BLaER1 (cell line): ENCODE data around the gene CCR1.

Experiments
- H3K27ac ChIP-seq: shearing (Covaris generic); formaldehyde crosslinking; 2 replicates; pipeline ENCODE4 v1.8.1; 2022
- H3K27me3 ChIP-seq: shearing (Covaris generic); formaldehyde crosslinking; 2 replicates; pipeline ENCODE4 v1.8.1; 2022
- H3K36me3 ChIP-seq: shearing (Covaris generic); formaldehyde crosslinking; 2 replicates; pipeline ENCODE4 v1.8.1; 2022
- H3K4me1 ChIP-seq: shearing (Covaris generic); formaldehyde crosslinking; 2 replicates; pipeline ENCODE4 v1.8.1; 2022
- H3K4me2 ChIP-seq: shearing (Covaris generic); formaldehyde crosslinking; 2 replicates; pipeline ENCODE4 v1.8.1; 2022
- H3K4me3 ChIP-seq: shearing (Covaris generic); formaldehyde crosslinking; 2 replicates; pipeline ENCODE4 v1.8.1; 2022
- H3K9ac ChIP-seq: shearing (Covaris generic); formaldehyde crosslinking; 2 replicates; pipeline ENCODE4 v1.8.1; 2022
- H3K9me3 ChIP-seq: shearing (Covaris generic); formaldehyde crosslinking; 2 replicates; pipeline ENCODE4 v1.8.1; 2022
- H4K20me1 ChIP-seq: shearing (Covaris generic); formaldehyde crosslinking; 2 replicates; pipeline ENCODE4 v1.8.1; 2022
- Cebpa-rat ChIP-seq: shearing (Covaris generic); IDR thresholded peaks from 2 replicates; pipeline ENCODE4 v1.8.1; 2022

CCR1 gene

GRCh38 chr3:46200211-46200610, 7.9 kb downstream of the CCR1 start:
- H3K4me2 ChIP-seq: no peak overlapping the region
- no peaks in the 10 kb centered on the region for H3K27me3 ChIP-seq
- peaks cover under 1% of the 10 kb centered on the region; the same call in 1 of the 2 replicates for H3K9me3 ChIP-seq
- no peaks in the 10 kb centered on the region for H3K36me3 ChIP-seq
- H3K4me1 ChIP-seq: no peaks in the 10 kb centered on the region
- no peak for TF ChIP-seq Cebpa-rat
- no peak overlapping the region for H3K9ac ChIP-seq
- no peak overlapping the region for H3K4me3 ChIP-seq
- no peak overlapping the region for H3K27ac ChIP-seq
- H4K20me1 ChIP-seq: no peaks in the 10 kb centered on the region

- H3K27ac ChIP-seq: no peak overlapping the region
- H3K4me1 ChIP-seq: no peaks in the 10 kb centered on the region
- H3K9ac ChIP-seq: no peak overlapping the region
- no peaks in the 10 kb centered on the region for H3K27me3 ChIP-seq
- no peak overlapping the region for H3K4me2 ChIP-seq
- no peaks in the 10 kb centered on the region for H4K20me1 ChIP-seq
- no peaks in the 10 kb centered on the region for H3K36me3 ChIP-seq
- H3K4me3 ChIP-seq: no peak overlapping the region
- H3K9me3 ChIP-seq: peaks cover 27% of the 10 kb centered on the region
- no peak for TF ChIP-seq Cebpa-rat
Observed at GRCh38 chr3:46196261-46196957, 11.7 kb downstream of the CCR1 start.

- Histone ChIP-seq H3K4me2 (no peak overlapping the region), H3K4me3 (no peak overlapping the region), H3K27ac (no peak overlapping the region), H4K20me1 (no peaks in the 10 kb centered on the region), H3K9ac (no peak overlapping the region), H3K36me3 (no peaks in the 10 kb centered on the region), H3K27me3 (no peaks in the 10 kb centered on the region), H3K4me1 (no peaks in the 10 kb centered on the region), H3K9me3 (peaks cover 31% of the 10 kb centered on the region)
- TF ChIP-seq Cebpa-rat: no peak
Observed at GRCh38 chr3:46194868-46195553, 13.1 kb downstream of the CCR1 start.

- H3K27ac ChIP-seq: no peak overlapping the region
- H3K36me3 ChIP-seq: no peaks in the 10 kb centered on the region
- no peak overlapping the region for H3K4me3 ChIP-seq
- peaks cover 7% of the 10 kb centered on the region for H3K4me1 ChIP-seq
- H3K9ac ChIP-seq: no peak overlapping the region
- no peak overlapping the region for H3K4me2 ChIP-seq
- H3K9me3 ChIP-seq: peaks cover 31% of the 10 kb centered on the region
- no peaks in the 10 kb centered on the region for H4K20me1 ChIP-seq
- no peak for TF ChIP-seq Cebpa-rat
- H3K27me3 ChIP-seq: no peaks in the 10 kb centered on the region
Observed at GRCh38 chr3:46193436-46193835, 14.7 kb downstream of the CCR1 start.

GRCh38 chr3:46192939-46193338, 15.2 kb downstream of the CCR1 start:
- H3K4me3 ChIP-seq: no peak overlapping the region
- peaks cover 12% of the 10 kb centered on the region for H3K4me1 ChIP-seq
- no peak overlapping the region for H3K4me2 ChIP-seq
- H3K27ac ChIP-seq: no peak overlapping the region
- TF ChIP-seq Cebpa-rat: no peak
- no peak overlapping the region for H3K9ac ChIP-seq
- H3K27me3 ChIP-seq: no peaks in the 10 kb centered on the region
- no peaks in the 10 kb centered on the region for H3K36me3 ChIP-seq
- H3K9me3 ChIP-seq: peaks cover 31% of the 10 kb centered on the region
- no peaks in the 10 kb centered on the region for H4K20me1 ChIP-seq

GRCh38 chr3:46191730-46192129, 16.4 kb downstream of the CCR1 start:
- no peak overlapping the region for H3K27ac ChIP-seq
- H3K4me2 ChIP-seq: no peak overlapping the region
- H3K9me3 ChIP-seq: peaks cover 31% of the 10 kb centered on the region
- no peak for TF ChIP-seq Cebpa-rat
- no peak overlapping the region for H3K9ac ChIP-seq
- peaks cover 6% of the 10 kb centered on the region; the same call in 1 of the 2 replicates for H4K20me1 ChIP-seq
- no peak overlapping the region for H3K4me3 ChIP-seq
- peaks cover 22% of the 10 kb centered on the region for H3K4me1 ChIP-seq
- H3K36me3 ChIP-seq: no peaks in the 10 kb centered on the region
- H3K27me3 ChIP-seq: no peaks in the 10 kb centered on the region

- TF ChIP-seq Cebpa-rat: no peak
- H3K4me2 ChIP-seq: peak overlapping the region; percentile 81
- peaks cover 6% of the 10 kb centered on the region; the same call in 1 of the 2 replicates for H4K20me1 ChIP-seq
- H3K27ac ChIP-seq: no peak overlapping the region
- H3K27me3 ChIP-seq: no peaks in the 10 kb centered on the region
- no peaks in the 10 kb centered on the region for H3K36me3 ChIP-seq
- peaks cover 28% of the 10 kb centered on the region for H3K9me3 ChIP-seq
- H3K4me1 ChIP-seq: peaks cover 42% of the 10 kb centered on the region
- H3K9ac ChIP-seq: no peak overlapping the region
- no peak overlapping the region for H3K4me3 ChIP-seq
Observed at GRCh38 chr3:46188708-46189107, 19.4 kb downstream of the CCR1 start.

GRCh38 chr3:46187876-46188275, 20.2 kb downstream of the CCR1 start:
- no peak for TF ChIP-seq Cebpa-rat
- H3K4me2 ChIP-seq: peak overlapping the region; percentile 81
- peaks cover 26% of the 10 kb centered on the region for H3K9me3 ChIP-seq
- no peaks in the 10 kb centered on the region for H3K36me3 ChIP-seq
- no peak overlapping the region for H3K9ac ChIP-seq
- peaks cover 50% of the 10 kb centered on the region for H3K4me1 ChIP-seq
- no peak overlapping the region for H3K27ac ChIP-seq
- H4K20me1 ChIP-seq: peaks cover 6% of the 10 kb centered on the region; the same call in 1 of the 2 replicates
- no peak overlapping the region; the same call in 1 of the 2 replicates for H3K4me3 ChIP-seq
- H3K27me3 ChIP-seq: no peaks in the 10 kb centered on the region

GRCh38 chr3:46187341-46187700, 20.8 kb downstream of the CCR1 start:
- TF ChIP-seq Cebpa-rat: no peak

More at GRCh38 chr3:46187341-46187700, 20.8 kb downstream of the CCR1 start:
- no peaks in the 10 kb centered on the region for H3K36me3 ChIP-seq
- H3K9ac ChIP-seq: no peak overlapping the region
- peak overlapping the region; percentile 13; the same call in 1 of the 2 replicates for H3K4me3 ChIP-seq
- peak overlapping the region; percentile 81 for H3K4me2 ChIP-seq
- peaks cover 27% of the 10 kb centered on the region for H3K9me3 ChIP-seq
- peaks cover 6% of the 10 kb centered on the region; the same call in 1 of the 2 replicates for H4K20me1 ChIP-seq
- H3K27me3 ChIP-seq: no peaks in the 10 kb centered on the region
- peaks cover 52% of the 10 kb centered on the region for H3K4me1 ChIP-seq
- H3K27ac ChIP-seq: peak overlapping the region; percentile 16; the same call in 1 of the 2 replicates
